Right lung (tissue), 5 donors: ENCODE measurements around the gene CDHR1. TPM values are rescaled to one million over a fixed set of nuclear protein-coding genes. Genes with fewer than 3 reads are reported as not detected.

Source experiments
- DNase-seq, 2 donors: peaks; one replicate each; pipeline ENCODE4 v3.0.0-alpha.2; 2013
- polyA plus RNA-seq, 5 donors: library from polyadenylated mRNA; unstranded; fragments of 120-200 nt; gene quantifications; one replicate each; pipeline versions ENCODE4 v1.2.1 to v1.2.3, GENCODE V29; 2013; ENCODE audit warnings: inconsistent platforms in 1 of 5, low replicate concordance in 1 of 5; ENCODE audit not compliant: insufficient read length in 5 of 5, insufficient read depth in 1 of 5

Gene CDHR1
- polyA plus RNA-seq, 5 donors = 0.10 to 0.40 (median 0.23) TPM

- no peak for DNase-seq
These were observed 36.0 kb downstream of the CDHR1 start for GRCh38 chr10:84230359-84230758.

GRCh38 chr10:84232376-84232775 is 38.0 kb downstream of the CDHR1 start:
- no peak for DNase-seq

- DNase-seq = no peak
These were observed 39.6 kb downstream of the CDHR1 start for GRCh38 chr10:84233940-84234339.

GRCh38 chr10:84234479-84234878 is 40.1 kb downstream of the CDHR1 start:
- DNase-seq = no peak

GRCh38 chr10:84235096-84235495 is 40.8 kb downstream of the CDHR1 start:
- DNase-seq = no peak

GRCh38 chr10:84236807-84237198 is 42.5 kb downstream of the CDHR1 start:
- DNase-seq = no peak

GRCh38 chr10:84237199-84238051 is 43.1 kb downstream of the CDHR1 start:
- DNase-seq = no peak

- no peak for DNase-seq
These were observed 44.6 kb downstream of the CDHR1 start for GRCh38 chr10:84238909-84239308.

GRCh38 chr10:84241185-84241790 is 47.0 kb downstream of the CDHR1 start, which contains the start of gene LRIT1:
TSS of gene LRIT1 (minus strand) at chr10:84241546. CDS start at chr10:84241439, 107 bp downstream.
- no peak for DNase-seq

GRCh38 chr10:84243759-84244158 is 49.4 kb downstream of the CDHR1 start:
- DNase-seq = no peak

- DNase-seq = peak; percentile 27 to 45
These were observed 50.4 kb downstream of the CDHR1 start, which contains the start of gene RGR for GRCh38 chr10:84244651-84245270. TSS of gene RGR (plus strand) at chr10:84245053. CDS start at chr10:84245091, 38 bp downstream.

GRCh38 chr10:84247496-84247895 is 53.2 kb downstream of the CDHR1 start:
- no peak for DNase-seq

- DNase-seq = no peak
These were observed 54.5 kb downstream of the CDHR1 start for GRCh38 chr10:84248794-84249193.

- no peak for DNase-seq
These were observed 60.5 kb downstream of the CDHR1 start for GRCh38 chr10:84254552-84255478.

GRCh38 chr10:84256510-84257342 is 62.4 kb downstream of the CDHR1 start:
- DNase-seq = peak; percentile 16 to 47

- no peak for DNase-seq
These were observed 63.1 kb downstream of the CDHR1 start for GRCh38 chr10:84257343-84258020.

GRCh38 chr10:84258034-84258695 is 63.8 kb downstream of the CDHR1 start:
- no peak for DNase-seq

GRCh38 chr10:84261236-84261915 is 67.0 kb downstream of the CDHR1 start:
- no peak for DNase-seq
